ENCODE data around the gene ACTG2. TPM values are rescaled to one million over a fixed set of nuclear protein-coding genes. Genes with fewer than 3 reads are reported as not detected.

ACTG2 gene
- total and polyA plus RNA-seq, 4 donors = 20.5 to 82.9 (median 44.7) TPM

- Histone ChIP-seq H3K4me3 (no peak overlapping the region), H3K36me3 (ENCODE audit: control insufficient read depth in 4 of 4, insufficient read depth in 4 of 4, low read length in 4 of 4) (no peaks in the 10 kb centered on the region), H3K9me3 (ENCODE audit: control insufficient read depth in 4 of 4, insufficient read depth in 3 of 4, low read length in 3 of 4) (no peaks in the 10 kb centered on the region), H3K27me3 (ENCODE audit: control insufficient read depth in 3 of 3, insufficient read depth in 3 of 3, low read length in 2 of 3) (peaks cover 0 to 4% (median 2%) of the 10 kb centered on the region in 3 donors), H3K4me1 (ENCODE audit: control insufficient read depth in 5 of 5, insufficient read depth in 5 of 5, low read length in 5 of 5) (no peaks in the 10 kb centered on the region), H3K9ac (ENCODE audit: insufficient read depth in 1 of 2, low read length in 2 of 2) (no peak overlapping the region), H3K27ac (ENCODE audit: low read depth in 1 of 2, low read length in 1 of 2) (no peak overlapping the region)
- DNase-seq (no peak), ATAC-seq (ENCODE audit: insufficient read depth, low FRiP score) (no peak)
- TF ChIP-seq, protein P1, sequence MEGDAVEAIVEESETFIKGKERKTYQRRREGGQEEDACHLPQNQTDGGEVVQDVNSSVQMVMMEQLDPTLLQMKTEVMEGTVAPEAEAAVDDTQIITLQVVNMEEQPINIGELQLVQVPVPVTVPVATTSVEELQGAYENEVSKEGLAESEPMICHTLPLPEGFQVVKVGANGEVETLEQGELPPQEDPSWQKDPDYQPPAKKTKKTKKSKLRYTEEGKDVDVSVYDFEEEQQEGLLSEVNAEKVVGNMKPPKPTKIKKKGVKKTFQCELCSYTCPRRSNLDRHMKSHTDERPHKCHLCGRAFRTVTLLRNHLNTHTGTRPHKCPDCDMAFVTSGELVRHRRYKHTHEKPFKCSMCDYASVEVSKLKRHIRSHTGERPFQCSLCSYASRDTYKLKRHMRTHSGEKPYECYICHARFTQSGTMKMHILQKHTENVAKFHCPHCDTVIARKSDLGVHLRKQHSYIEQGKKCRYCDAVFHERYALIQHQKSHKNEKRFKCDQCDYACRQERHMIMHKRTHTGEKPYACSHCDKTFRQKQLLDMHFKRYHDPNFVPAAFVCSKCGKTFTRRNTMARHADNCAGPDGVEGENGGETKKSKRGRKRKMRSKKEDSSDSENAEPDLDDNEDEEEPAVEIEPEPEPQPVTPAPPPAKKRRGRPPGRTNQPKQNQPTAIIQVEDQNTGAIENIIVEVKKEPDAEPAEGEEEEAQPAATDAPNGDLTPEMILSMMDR (IDR thresholded peaks at IDR 0.05; ENCODE audit: control extremely low read depth, extremely low read depth) = no peak
- WGBS, 2 donors = 75 to 90% methylated on average over 9 of the region's 9 CpGs
These were observed 2.3 kb upstream of the ACTG2 start for GRCh38 chr2:73890301-73891092.

- no peak overlapping the region for H3K4me3 ChIP-seq
- DNase-seq (no peak), ATAC-seq (ENCODE audit: insufficient read depth, low FRiP score) (no peak)
- no peak overlapping the region for H3K27ac ChIP-seq (ENCODE audit: low read depth in 1 of 2, low read length in 1 of 2)
- no peaks in the 10 kb centered on the region for H3K9me3 ChIP-seq (ENCODE audit: control insufficient read depth in 4 of 4, insufficient read depth in 3 of 4, low read length in 3 of 4)
- TF ChIP-seq, protein P1 (IDR thresholded peaks at IDR 0.05; ENCODE audit: control extremely low read depth, extremely low read depth) = no peak
- H3K36me3 ChIP-seq (ENCODE audit: control insufficient read depth in 4 of 4, insufficient read depth in 4 of 4, low read length in 4 of 4) = no peaks in the 10 kb centered on the region
- 91 to 97% methylated on average over 4 to 5 of the region's 5 CpGs for WGBS, 2 donors
- peaks cover 0 to 4% (median 2%) of the 10 kb centered on the region in 3 donors for H3K27me3 ChIP-seq (ENCODE audit: control insufficient read depth in 3 of 3, insufficient read depth in 3 of 3, low read length in 2 of 3)
- H3K9ac ChIP-seq (ENCODE audit: insufficient read depth in 1 of 2, low read length in 2 of 2) = no peak overlapping the region
- no peaks in the 10 kb centered on the region for H3K4me1 ChIP-seq (ENCODE audit: control insufficient read depth in 5 of 5, insufficient read depth in 5 of 5, low read length in 5 of 5)
These were observed 1.4 kb upstream of the ACTG2 start for GRCh38 chr2:73891276-73891901.

- no peaks in the 10 kb centered on the region for H3K36me3 ChIP-seq (ENCODE audit: control insufficient read depth in 4 of 4, insufficient read depth in 4 of 4, low read length in 4 of 4)
- no peak overlapping the region for H3K4me3 ChIP-seq
- no peak overlapping the region for H3K9ac ChIP-seq (ENCODE audit: insufficient read depth in 1 of 2, low read length in 2 of 2)
- H3K27me3 ChIP-seq (ENCODE audit: control insufficient read depth in 3 of 3, insufficient read depth in 3 of 3, low read length in 2 of 3) = peaks cover 0 to 4% (median 2%) of the 10 kb centered on the region in 3 donors
- 72 to 85% methylated on average over 9 of the region's 9 CpGs for WGBS, 2 donors
- H3K27ac ChIP-seq (ENCODE audit: low read depth in 1 of 2, low read length in 1 of 2) = peak overlapping the region in 1 of 2 donors; percentile 12
- no peak for DNase-seq
- no peak for ATAC-seq (ENCODE audit: insufficient read depth, low FRiP score)
- no peaks in the 10 kb centered on the region for H3K9me3 ChIP-seq (ENCODE audit: control insufficient read depth in 4 of 4, insufficient read depth in 3 of 4, low read length in 3 of 4)
- no peaks in the 10 kb centered on the region for H3K4me1 ChIP-seq (ENCODE audit: control insufficient read depth in 5 of 5, insufficient read depth in 5 of 5, low read length in 5 of 5)
- TF ChIP-seq, protein P1 (IDR thresholded peaks at IDR 0.05; ENCODE audit: control extremely low read depth, extremely low read depth) = no peak
These were observed 1.1 kb downstream of the ACTG2 start for GRCh38 chr2:73893764-73894474.

Measured in lung (tissue), 12 donors.